OCI-LY3 (cell line): Measurements from ENCODE around the gene LARP1.

Experiments used
- EZH2phosphoT487 ChIP-seq: fragments of 200-600 bp; shearing (Covaris generic); IDR thresholded peaks from 2 replicates; pipeline ENCODE4 v1.6.1; 2018; ENCODE audit warnings: antibody characterized with exemption, mixed run types, low read depth
- TF ChIP-seq, protein P1 (sequence below): fragments of 200-600, 300-600 bp; sonication (generic); IDR thresholded peaks from 2 replicates; pipeline ENCODE4 v1.5.1; 2014; ENCODE audit warnings: antibody characterized with exemption, low read length, low read depth

GRCh38 chr5:154765396-154765925 is 10.3 kb downstream of the LARP1 start:
- TF ChIP-seq, protein P1, sequence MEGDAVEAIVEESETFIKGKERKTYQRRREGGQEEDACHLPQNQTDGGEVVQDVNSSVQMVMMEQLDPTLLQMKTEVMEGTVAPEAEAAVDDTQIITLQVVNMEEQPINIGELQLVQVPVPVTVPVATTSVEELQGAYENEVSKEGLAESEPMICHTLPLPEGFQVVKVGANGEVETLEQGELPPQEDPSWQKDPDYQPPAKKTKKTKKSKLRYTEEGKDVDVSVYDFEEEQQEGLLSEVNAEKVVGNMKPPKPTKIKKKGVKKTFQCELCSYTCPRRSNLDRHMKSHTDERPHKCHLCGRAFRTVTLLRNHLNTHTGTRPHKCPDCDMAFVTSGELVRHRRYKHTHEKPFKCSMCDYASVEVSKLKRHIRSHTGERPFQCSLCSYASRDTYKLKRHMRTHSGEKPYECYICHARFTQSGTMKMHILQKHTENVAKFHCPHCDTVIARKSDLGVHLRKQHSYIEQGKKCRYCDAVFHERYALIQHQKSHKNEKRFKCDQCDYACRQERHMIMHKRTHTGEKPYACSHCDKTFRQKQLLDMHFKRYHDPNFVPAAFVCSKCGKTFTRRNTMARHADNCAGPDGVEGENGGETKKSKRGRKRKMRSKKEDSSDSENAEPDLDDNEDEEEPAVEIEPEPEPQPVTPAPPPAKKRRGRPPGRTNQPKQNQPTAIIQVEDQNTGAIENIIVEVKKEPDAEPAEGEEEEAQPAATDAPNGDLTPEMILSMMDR = no peak
- no peak for TF ChIP-seq EZH2phosphoT487
